Endothelial cell of umbilical vein (primary cell): Measurements from ENCODE around the gene ERCC2. TPM values are rescaled to one million over a fixed set of nuclear protein-coding genes. Genes with fewer than 3 reads are reported as not detected.

Source experiments
- BruUV-seq: library from RNA; stranded (reverse); fragments of 400-500 nt; replicated peaks from 2 replicates; lab custom pipeline; 2021; lab: Mats Ljungman, UMichigan
- CTCF ChIA-PET: fragments of 300-600, 350-600 bp; sonication (Branson Sonifier 250); formaldehyde crosslinking; loops from one replicate; lab custom pipeline; 2021; ENCODE audit warnings: antibody characterized with exemption, inconsistent platforms; lab: Charles Lee
- POLR2A ChIA-PET: fragments of 300-600, 350-600 bp; sonication (Branson Sonifier 250); formaldehyde crosslinking; loops from one replicate; lab custom pipeline; 2021; ENCODE audit warnings: antibody characterized with exemption, inconsistent platforms; lab: Charles Lee
- DNase-seq: peaks from one replicate; pipeline ENCODE4 v3.0.0-alpha.2; 2011; ENCODE audit warnings: low read depth, low spot score
- FAIRE-seq: peaks from 2 replicates; lab custom pipeline; 2011; peaks lifted over from hg19 to GRCh38; lab: Jason Lieb, UNC
- H2AFZ ChIP-seq: 2 replicates; pipeline ENCODE4 v1.6.0; 2012; ENCODE audit warnings: low read depth, low read length, control low read depth, inconsistent platforms
- H3K27ac ChIP-seq: 2 replicates; pipeline ENCODE4 v1.5.1; 2011; ENCODE audit warnings: low read depth, mild to moderate bottlenecking, control low read depth, low read length, moderate library complexity; ENCODE audit not compliant: insufficient read depth
- H3K27me3 ChIP-seq, 2 experiments: 2 replicates each; pipeline versions ENCODE4 v1.6.0 to v1.6.1; 2011; ENCODE audit warnings: low read length in 2 of 2, mixed read lengths in 1 of 2; ENCODE audit not compliant: control insufficient read depth in 2 of 2, insufficient read depth in 2 of 2
- H3K36me3 ChIP-seq, 2 experiments: 2 replicates in 1 of 2; 3 replicates in 1 of 2; pipeline ENCODE4 v1.5.1; 2011; ENCODE audit warnings: low read length in 2 of 2, mild to moderate bottlenecking in 1 of 2, moderate library complexity in 1 of 2; ENCODE audit not compliant: control insufficient read depth in 2 of 2, insufficient read depth in 2 of 2; ENCODE audit errors: extremely low read depth in 1 of 2
- H3K4me1 ChIP-seq: 3 replicates; pipeline ENCODE4 v1.5.1; 2011; ENCODE audit warnings: mild to moderate bottlenecking, low read length; ENCODE audit not compliant: control insufficient read depth, insufficient read depth; ENCODE audit errors: extremely low read depth
- H3K4me2 ChIP-seq: 2 replicates; pipeline ENCODE4 v1.6.1; 2011; ENCODE audit warnings: low read length, control low read depth, mixed read lengths; ENCODE audit not compliant: insufficient read depth
- H3K4me3 ChIP-seq, 3 experiments: fragments of 200-600 bp in 1 of 3; sonication (generic), shearing (Covaris generic) in 1 of 3; replicated peaks in 1 of 3; 2 replicates each; pipeline ENCODE4 v1.5.1; 2011 to 2016; ENCODE audit warnings: control low read depth in 3 of 3, low read length in 3 of 3, mild to moderate bottlenecking in 2 of 3, inconsistent platforms in 1 of 3, low read depth in 1 of 3, moderate library complexity in 1 of 3; ENCODE audit not compliant: insufficient read depth in 1 of 3
- H3K79me2 ChIP-seq: 2 replicates; pipeline ENCODE4 v1.6.0; 2012; ENCODE audit warnings: low read length, inconsistent platforms; ENCODE audit not compliant: control insufficient read depth, insufficient read depth
- H3K9ac ChIP-seq: replicated peaks from 2 replicates; pipeline ENCODE3; 2011; ENCODE audit warnings: low read length, control low read depth; ENCODE audit not compliant: insufficient read depth; ENCODE audit errors: extremely low read depth
- H3K9me1 ChIP-seq: replicated peaks from 3 replicates; pipeline ENCODE4 v1.6.0; 2011; ENCODE audit warnings: mild to moderate bottlenecking, low read length; ENCODE audit not compliant: control insufficient read depth, insufficient read depth; ENCODE audit errors: extremely low read depth
- H3K9me3 ChIP-seq: replicated peaks from 2 replicates; pipeline ENCODE4 v1.5.1; 2012; ENCODE audit warnings: low read length, inconsistent platforms; ENCODE audit not compliant: control insufficient read depth, insufficient read depth
- H4K20me1 ChIP-seq: replicated peaks from 2 replicates; pipeline ENCODE3; 2011; ENCODE audit warnings: mild to moderate bottlenecking, low read length; ENCODE audit not compliant: control insufficient read depth, insufficient read depth; ENCODE audit errors: extremely low read depth
- CTCF ChIP-seq, 2 donors: IDR thresholded peaks; 1 replicate in 1 of 2; 2 replicates in 1 of 2; pipeline ENCODE4 v1.5.1; 2011; ENCODE audit warnings: low read length in 2 of 2, mild to moderate bottlenecking in 2 of 2, moderate library complexity in 2 of 2, control low read depth in 1 of 2, inconsistent platforms in 1 of 2, low read depth in 1 of 2; ENCODE audit not compliant: insufficient read depth in 1 of 2; ENCODE audit errors: extremely low read depth in 1 of 2
- EZH2 ChIP-seq: IDR thresholded peaks from 2 replicates; pipeline ENCODE4 v1.6.1; 2012; ENCODE audit warnings: borderline replicate concordance, low read depth, mild to moderate bottlenecking, moderate library complexity, low read length, inconsistent platforms; ENCODE audit not compliant: severe bottlenecking
- FOS ChIP-seq: IDR thresholded peaks from 2 replicates; pipeline ENCODE4 v1.6.1; 2011; ENCODE audit warnings: mild to moderate bottlenecking, low read length, moderate library complexity, borderline replicate concordance; ENCODE audit not compliant: insufficient read depth
- GATA2 ChIP-seq: IDR thresholded peaks from 2 replicates; pipeline ENCODE4 v1.7.0; 2011; ENCODE audit warnings: low read depth, mild to moderate bottlenecking, moderate library complexity, mixed read lengths, low read length; ENCODE audit not compliant: insufficient read length, insufficient read depth
- JUN ChIP-seq: IDR thresholded peaks from 2 replicates; pipeline ENCODE4 v1.6.1; 2011; ENCODE audit warnings: borderline replicate concordance, low read depth; ENCODE audit not compliant: insufficient read length, insufficient read depth
- MAX ChIP-seq: IDR thresholded peaks from 2 replicates; pipeline ENCODE4 v1.6.1; 2011; ENCODE audit not compliant: insufficient read depth, insufficient read length
- MYC ChIP-seq: IDR thresholded peaks from one replicate; pipeline ENCODE4 v1.6.1; 2011; ENCODE audit warnings: mild to moderate bottlenecking, low read depth, low read length
- POLR2A ChIP-seq: IDR thresholded peaks from 2 replicates; pipeline ENCODE4 v1.6.1; 2012; ENCODE audit warnings: low read depth, mild to moderate bottlenecking, control low read depth, low read length
- POLR2AphosphoS5 ChIP-seq: IDR thresholded peaks from 2 replicates; pipeline ENCODE4 v1.6.1; 2012; ENCODE audit warnings: low read depth, mild to moderate bottlenecking, control low read depth, low read length, moderate library complexity; ENCODE audit not compliant: insufficient read depth
- dilution Hi-C: fragments of 300-500 bp; cut with MboI; formaldehyde crosslinking; loops from one replicate; pipeline ENCODE4 v1.15.0; 2019; ENCODE audit warnings: low sequenced_read_pairs; ENCODE audit not compliant: extremely low pct_ligation_motif_present
- intact Hi-C: fragments of 100-400 bp; cut with micrococcal nuclease; formaldehyde crosslinking; loops from one replicate; pipeline ENCODE4 v1.10.0; 2022
- polyA plus RNA-seq, 4 experiments: library from polyadenylated mRNA; depleted of rRNA in 3 of 4; stranded (reverse) in 3 of 4; unstranded in 1 of 4; fragments of >200 nt; gene quantifications; 2 replicates each; pipeline versions ENCODE4 v1.2.1 to v1.2.3, GENCODE V29; 2011 to 2012; ENCODE audit warnings: missing spikeins in 1 of 4
- total RNA-seq: library from RNA; stranded (reverse); gene quantifications from 2 replicates; pipeline ENCODE4 v1.2.3, GENCODE V29; 2021

Gene ERCC2
- total and polyA plus RNA-seq, 2 donors (not counting 3 experiments of a cell fraction or from before 2014, with no cell fraction given), result 59.9 to 61.8 TPM

GRCh38 chr19:45351401-45351952, 18.9 kb downstream of the ERCC2 start:
- no TSS peak for BruUV-seq
- H3K9me3 ChIP-seq, result no peaks in the 10 kb centered on the region
- peaks cover 7 to 36% of the 10 kb centered on the region in 2 experiments for H3K36me3 ChIP-seq
- DNase-seq (no peak), FAIRE-seq (no peak)
- H3K4me1 ChIP-seq, result no peaks in the 10 kb centered on the region
- H4K20me1 ChIP-seq, result no peaks in the 10 kb centered on the region
- no peak overlapping the region for H2AFZ ChIP-seq
- CTCF ChIA-PET, result interaction anchor here (1.4 kb wide), 1 partner anchor 151 kb away, joined by 4 read pairs; no protein-coding TSS in a partner anchor
- H3K4me2 ChIP-seq, result no peak overlapping the region
- H3K27ac ChIP-seq, result no peak overlapping the region
- TF ChIP-seq MAX (no peak), POLR2AphosphoS5 (no peak)
- POLR2A ChIA-PET, result no interaction called here
- intact Hi-C loops, result no loop called here
- no peak overlapping the region for H3K4me3 ChIP-seq
- dilution Hi-C loops, result no loop called here
- no peaks in the 10 kb centered on the region for H3K79me2 ChIP-seq
- H3K27me3 ChIP-seq, result no peaks in the 10 kb centered on the region
- no peak overlapping the region for H3K9ac ChIP-seq
- no peaks in the 10 kb centered on the region for H3K9me1 ChIP-seq

- intact Hi-C loops (no loop called here), dilution Hi-C loops (no loop called here)
- Histone ChIP-seq H3K4me3 (no peak overlapping the region), H2AFZ (no peak overlapping the region), H3K4me2 (no peak overlapping the region), H3K9ac (no peak overlapping the region), H3K36me3 (peaks cover 6 to 36% of the 10 kb centered on the region in 2 experiments), H3K9me1 (no peaks in the 10 kb centered on the region), H3K79me2 (no peaks in the 10 kb centered on the region), H4K20me1 (no peaks in the 10 kb centered on the region), H3K27ac (no peak overlapping the region), H3K4me1 (no peaks in the 10 kb centered on the region), H3K9me3 (no peaks in the 10 kb centered on the region), H3K27me3 (no peaks in the 10 kb centered on the region)
- TF ChIP-seq JUN (no peak), POLR2A (no peak), MAX (no peak), FOS (no peak), MYC (no peak), POLR2AphosphoS5 (no peak), EZH2 (no peak), CTCF (IDR thresholded peaks at IDR 0.05; ENCODE audit: extremely low read depth in 1 of 2, insufficient read depth in 1 of 2, low read depth in 1 of 2, low read length in 2 of 2) (no peak), GATA2 (no peak)
- FAIRE-seq (no peak), DNase-seq (no peak)
- ChIA-PET CTCF (interaction anchor here (0.8 kb wide), 1 partner anchor 150 kb away, joined by 3 read pairs; no protein-coding TSS in a partner anchor), POLR2A (interaction anchor here (0.6 kb wide), 1 partner anchor 90 kb away, joined by 4 read pairs; no protein-coding TSS in a partner anchor)
- no TSS peak for BruUV-seq
Observed at GRCh38 chr19:45350477-45351058, 19.8 kb downstream of the ERCC2 start.
